Left cardiac atrium (tissue), 4 donors: Measurements from ENCODE around the gene PGP. TPM values are rescaled to one million over a fixed set of nuclear protein-coding genes. Genes with fewer than 3 reads are reported as not detected.

ENCODE experiments used
- ATAC-seq, 2 donors: fragments of 200-7000 bp; cut with Tn5 transposase; one replicate each; pipeline ENCODE4 v1.9.1; 2020; ENCODE audit warnings: mild to moderate bottlenecking in 2 of 2, moderate library complexity in 2 of 2
- DNase-seq: peaks from one replicate; pipeline ENCODE4 v3.0.0-alpha.2; 2020
- intact Hi-C, 2 donors: fragments of 100-400 bp; cut with DNase I; formaldehyde crosslinking; loops; one replicate each; pipeline versions ENCODE4 v1.14.1 to v1.15.1; 2022 to 2023
- total RNA-seq, 2 donors: library from RNA; stranded (reverse); fragmentation: NEBNext Ultra II Directional; extraction: Animal tissue kit (Norgen Biotek cat#: 25700); gene quantifications; one replicate each; pipeline ENCODE4 v1.2.1, GENCODE V29; 2021
- donor health status: DM: no; HTN: yes; CAD: no.
- donor health status: DM: no; HTN: yes; CAD: no; lungs with severe emphysema.
- donor health status: DM: yes; HTN: yes; CAD: no.
- donor health status: Dilated cardiomyopathy.

Gene PGP
- total RNA-seq, 2 donors from 2014 or later = 21.1 to 24.6 TPM

DNA sequence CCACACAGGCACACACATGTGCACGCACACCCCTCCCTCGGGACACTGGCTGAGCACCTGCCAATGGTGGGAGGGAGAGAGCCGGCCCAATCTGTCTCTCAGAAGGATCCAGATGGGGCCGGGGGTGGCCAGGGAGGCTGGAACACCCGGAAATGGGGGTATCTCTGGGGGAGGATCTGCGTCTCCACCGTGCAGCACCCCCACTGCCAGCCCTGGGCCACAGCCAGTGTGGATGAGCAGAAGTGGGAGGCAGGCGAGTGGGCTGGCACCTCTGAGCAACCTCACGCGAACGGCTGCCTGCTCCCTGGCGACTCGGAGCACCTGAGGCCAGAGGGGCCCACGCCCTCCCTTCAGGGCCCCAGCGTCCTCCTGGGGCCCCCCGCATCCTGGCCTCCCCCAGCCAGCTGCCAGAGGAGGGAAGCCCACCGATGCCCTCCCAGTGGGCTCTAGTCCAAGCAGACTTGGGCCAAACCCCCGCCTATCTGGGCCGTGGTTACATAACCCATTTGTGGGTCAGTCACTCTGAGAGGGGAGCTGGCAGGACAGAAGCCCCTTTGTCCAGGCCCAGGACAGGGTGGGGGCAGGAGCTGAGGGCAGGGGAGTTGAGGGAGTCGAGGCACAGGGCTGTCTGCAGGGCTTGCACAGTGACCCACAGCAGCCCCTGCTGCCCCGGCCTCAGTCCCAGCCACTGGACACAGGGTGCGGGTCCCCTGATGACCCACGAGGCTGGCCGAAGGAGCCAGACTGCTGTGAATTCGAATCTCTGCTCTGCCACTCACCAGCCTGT, 23.8 kb downstream of the PGP start:
- DNase-seq (no peak), ATAC-seq (peak in 1 of 2 donors; percentile 5)
- intact Hi-C loops = no loop called here

DNA sequence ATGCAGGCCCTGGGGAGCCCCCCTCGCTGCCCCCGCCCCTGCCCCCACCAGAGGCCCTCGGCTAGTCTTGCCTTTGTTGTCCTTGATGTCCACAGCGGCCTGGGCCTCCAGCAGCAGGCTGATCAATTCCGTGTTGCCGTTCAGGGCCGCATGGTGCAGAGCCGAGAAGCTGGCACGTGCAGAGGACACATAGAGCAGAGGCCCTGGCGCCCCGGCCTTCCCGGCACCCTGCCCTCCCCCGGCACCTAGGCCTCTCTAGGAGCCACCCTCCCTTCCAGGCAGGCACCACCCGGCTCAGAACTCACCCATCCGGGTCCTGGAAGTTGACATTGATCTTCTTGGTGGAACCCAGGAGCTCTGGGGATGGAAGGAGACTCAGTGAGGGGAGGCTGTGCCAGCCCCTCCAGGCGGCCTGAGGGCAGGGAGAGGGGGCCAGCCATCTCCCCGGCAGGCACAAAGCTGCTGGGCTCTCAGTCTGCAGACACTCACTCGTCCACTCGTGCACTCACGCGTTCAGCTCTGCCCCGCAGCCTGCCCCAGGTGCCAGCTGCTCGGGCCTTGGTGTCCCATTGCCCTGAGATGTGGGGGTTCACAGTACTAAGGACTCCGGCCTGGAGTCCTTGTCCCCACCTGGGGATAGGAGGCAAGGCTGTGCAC, 24.5 kb downstream of the PGP start:
- DNase-seq = no peak
- no peak for ATAC-seq
- intact Hi-C loops = no loop called here

DNA sequence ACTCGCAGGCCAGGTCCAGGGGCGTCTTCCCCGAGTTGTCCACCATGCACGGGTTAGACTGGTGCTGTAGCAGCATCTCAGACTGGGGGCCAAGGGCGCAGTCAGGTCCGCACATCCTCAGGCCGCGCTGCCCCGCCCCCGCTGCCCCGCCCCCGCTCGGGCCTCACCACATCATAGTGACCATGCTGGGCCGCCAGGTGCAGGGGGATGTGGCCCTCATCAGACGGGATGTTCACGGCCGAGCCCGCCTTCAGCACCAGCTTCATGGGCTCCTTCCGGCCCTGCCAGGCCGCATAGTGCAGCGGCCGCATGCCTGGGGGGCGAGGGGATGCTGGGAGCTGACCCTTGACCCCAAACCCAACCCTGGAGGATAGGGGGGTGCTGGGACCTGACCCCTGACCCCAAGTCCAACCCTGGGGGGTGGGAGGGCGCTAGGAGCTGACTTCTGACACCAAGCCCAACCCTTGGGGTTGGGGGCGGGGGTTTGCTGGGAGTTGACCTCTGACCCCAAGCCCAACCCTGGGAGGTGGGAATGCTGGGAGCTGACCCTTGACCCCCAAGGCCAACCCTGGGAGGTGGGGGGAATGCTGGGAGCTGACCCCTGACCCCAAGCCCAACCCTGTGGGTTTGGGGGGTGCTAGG, 25.3 kb downstream of the PGP start:
- DNase-seq = no peak
- ATAC-seq = no peak
- intact Hi-C loops = no loop called here

DNA sequence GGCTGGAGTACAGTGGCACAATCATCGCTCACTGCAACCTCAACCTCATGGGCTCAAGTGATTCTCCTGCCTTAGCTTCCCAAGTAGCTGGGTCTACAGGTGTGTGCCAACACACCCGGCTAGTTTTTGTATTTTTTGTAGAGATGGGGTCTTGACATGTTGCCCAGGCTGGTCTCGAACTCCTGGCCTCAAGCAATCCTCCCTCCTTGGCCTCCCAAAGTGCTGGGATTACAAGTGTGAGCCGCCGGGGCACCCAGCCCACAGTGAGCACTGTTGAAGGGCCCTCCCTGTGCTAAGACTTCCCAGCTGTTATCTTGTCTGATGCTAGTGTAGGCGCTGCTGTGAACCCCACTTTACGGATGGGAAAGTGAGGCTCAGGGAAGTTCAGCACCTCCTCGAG, 26.2 kb downstream of the PGP start:
- DNase-seq = no peak
- ATAC-seq = no peak
- intact Hi-C loops = no loop called here

DNA sequence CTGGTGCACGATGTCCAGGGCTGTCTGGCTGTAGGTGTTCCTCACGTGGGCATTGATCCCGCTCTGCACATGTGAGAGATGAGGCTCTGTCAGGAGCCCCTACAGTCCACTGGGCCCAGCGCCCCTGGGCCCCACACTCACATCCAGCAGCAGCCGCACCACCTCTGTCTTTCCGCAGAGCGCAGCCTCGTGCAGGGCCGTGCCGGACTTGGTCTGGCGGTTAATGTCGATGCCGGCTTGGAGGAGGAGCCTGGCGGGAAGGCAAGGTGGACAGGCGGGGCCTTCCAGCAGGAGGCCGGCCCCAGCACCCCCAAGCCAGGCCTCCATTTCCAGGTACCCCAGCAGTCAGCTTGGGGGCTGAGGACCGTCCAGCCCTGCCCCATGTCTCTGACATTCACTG, 27.4 kb downstream of the PGP start:
- ATAC-seq (no peak), DNase-seq (no peak)
- intact Hi-C loops = no loop called here

DNA sequence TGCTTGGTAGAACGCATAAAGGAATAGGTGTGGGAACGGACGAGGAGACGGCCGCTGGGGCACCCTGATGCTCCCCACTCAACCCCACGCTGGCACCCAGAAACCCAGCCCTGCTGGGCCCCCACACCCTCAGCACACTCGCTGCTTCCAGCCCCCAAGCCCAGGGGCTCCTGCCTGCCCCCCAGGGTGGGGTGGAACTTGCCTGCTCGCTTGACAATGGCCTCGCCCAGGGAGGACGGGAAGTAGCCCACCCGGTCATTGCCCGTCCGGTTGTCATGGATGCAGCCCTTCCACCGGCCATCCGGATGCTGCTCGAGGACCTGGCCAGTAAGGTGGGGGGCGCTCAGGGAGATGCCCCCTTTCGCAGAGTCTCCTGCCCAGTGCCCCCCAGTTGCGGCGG, 28.1 kb downstream of the PGP start:
- no peak for DNase-seq
- ATAC-seq = no peak
- intact Hi-C loops = no loop called here

DNA sequence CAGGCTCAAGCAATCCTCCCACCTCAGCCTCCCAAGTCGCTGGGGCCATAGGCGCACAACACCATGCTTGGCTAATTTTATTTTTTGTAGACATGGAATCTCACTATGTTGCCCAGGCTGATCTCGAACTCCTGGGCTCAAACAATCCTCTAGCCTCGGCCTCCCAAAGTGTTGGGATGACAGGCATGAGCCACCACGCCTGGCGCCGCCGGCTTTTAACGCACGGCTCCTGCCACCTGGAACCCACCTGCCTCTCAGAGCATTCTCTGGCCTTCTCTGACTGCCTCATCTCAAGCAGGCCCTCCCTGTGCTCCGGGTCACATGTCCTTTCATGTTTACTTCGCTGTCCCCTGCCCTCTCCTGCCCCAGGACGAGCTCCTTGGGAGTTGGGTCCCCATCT, 28.6 kb downstream of the PGP start:
- DNase-seq (no peak), ATAC-seq (no peak)
- intact Hi-C loops = no loop called here

DNA sequence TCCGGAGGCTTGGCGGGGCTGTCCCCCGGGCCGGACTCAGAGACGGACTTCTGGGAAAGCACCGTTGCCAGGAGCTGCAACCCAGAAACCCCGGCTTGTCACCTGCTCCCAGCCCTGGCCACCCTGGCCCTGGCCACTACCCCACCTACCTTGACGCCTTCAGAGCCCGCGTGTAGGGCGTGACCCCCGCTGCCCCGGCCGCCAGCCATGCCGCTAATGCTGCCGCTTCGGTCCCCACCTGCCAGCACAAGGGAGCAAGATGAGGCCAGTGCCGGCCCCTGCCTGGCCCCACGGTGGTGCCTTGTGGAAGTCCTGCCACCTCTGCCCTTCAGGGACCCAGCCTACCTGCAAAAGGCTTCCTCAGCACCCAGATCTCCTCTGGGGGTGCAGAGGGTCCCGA, 29.7 kb downstream of the PGP start:
- ATAC-seq (no peak), DNase-seq (no peak)
- intact Hi-C loops = no loop called here

DNA sequence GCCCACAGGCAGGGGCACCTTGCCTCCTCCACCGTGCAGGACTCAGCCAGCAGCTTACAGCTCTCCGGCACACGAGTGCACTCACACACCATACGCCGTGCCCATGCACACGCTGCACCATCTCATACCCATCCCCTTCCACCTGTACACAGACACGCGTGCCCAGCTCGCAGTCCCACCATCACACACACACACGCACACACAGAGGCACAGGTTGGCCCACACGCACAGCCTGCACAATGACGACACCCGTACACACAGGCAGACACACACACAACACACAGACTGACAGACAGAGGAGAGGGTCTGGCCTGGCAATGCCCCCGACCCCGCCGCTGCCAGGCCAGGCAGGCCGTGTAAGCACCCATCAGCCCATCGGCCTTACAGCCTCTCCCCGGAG, 30.3 kb downstream of the PGP start:
- intact Hi-C loops = no loop called here
- no peak for DNase-seq
- ATAC-seq = no peak

DNA sequence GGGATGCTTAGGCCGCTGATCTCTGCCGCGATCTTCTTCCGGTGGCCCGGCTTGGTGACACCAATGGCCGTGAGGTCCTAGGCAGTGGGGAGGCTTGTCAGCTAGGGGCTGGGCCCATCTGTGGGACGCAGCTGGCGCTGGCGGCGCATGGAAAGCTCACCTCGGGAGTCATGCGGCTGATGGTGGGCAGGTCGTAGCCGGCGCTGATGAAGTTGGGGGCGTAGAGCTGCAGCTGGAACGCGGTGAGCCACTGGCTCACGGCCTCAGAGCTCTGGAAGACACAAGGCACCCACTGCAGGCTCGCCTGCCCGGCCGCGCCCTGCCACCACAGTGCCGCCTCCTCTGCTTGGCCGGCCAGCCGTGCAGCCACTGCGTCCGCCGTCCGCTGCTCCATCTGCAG, 31.0 kb downstream of the PGP start:
- no peak for ATAC-seq
- DNase-seq = no peak
- intact Hi-C loops = no loop called here

DNA sequence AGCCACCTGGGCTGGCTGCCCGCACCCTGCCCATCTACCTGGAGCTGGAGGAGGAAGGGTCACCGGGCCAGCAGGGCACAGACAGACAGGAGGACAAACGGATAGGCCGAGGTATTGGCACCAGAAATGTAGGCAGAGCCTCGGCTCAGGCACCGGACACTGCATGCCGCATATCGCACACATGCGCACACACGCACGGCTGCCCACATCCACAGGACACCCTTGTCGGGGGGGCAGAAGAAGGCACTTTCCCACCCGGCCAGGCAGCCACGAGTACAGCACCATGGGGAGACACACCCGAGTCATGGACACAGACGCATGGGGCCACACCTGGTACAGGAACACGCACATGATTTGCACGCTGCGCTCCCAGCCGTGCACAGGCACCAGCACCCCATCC, 32.7 kb downstream of the PGP start:
- intact Hi-C loops = no loop called here
- DNase-seq = no peak
- ATAC-seq = no peak

DNA sequence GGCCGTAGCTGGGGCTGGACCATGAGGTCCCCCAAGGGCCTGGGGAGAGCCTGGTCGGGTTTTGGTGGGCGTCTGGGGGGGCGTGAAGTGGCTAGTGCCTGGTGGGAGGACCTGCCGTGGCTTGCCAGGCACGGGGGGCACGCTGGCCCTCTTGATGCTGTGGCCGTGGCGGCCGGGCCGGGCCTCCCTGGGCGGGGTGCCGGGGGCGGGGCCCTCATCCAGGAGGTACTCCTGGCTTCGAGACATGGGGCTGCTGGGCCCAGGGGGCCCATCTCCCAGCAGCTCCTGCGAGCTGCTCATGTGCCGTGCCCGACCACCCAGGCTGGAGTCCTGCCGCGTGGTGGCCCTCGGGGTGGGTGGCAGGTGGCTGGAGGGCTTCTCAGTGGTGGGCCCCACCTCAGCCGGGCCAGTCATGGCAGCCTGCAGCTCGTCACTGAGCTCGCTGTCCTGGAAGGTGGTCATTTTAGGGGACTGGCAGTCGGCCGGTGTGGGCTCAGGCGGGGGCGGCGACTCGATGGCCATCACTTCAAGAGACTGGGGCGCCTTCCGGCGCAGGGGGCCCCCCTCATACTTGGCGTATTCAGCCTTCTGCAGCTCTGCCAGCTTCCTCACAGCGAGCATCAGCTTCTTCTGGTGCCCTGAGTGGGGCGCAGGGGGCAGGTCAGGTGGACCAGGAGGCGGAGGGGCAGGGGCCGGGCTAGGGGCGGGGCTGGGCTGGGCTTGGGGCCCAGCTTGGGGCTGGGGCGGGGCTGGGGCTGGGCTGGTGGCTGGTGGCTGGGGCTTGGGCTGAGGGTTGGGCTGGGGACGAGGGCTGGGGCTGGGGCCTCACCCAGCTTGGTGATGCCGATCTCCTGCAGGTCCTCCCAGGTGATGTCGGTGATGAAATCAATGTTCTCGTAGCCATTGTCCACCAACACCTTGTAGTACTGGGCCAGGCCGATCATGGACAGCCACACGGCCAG, 33.4 kb downstream of the PGP start:
- intact Hi-C loops = no loop called here
- DNase-seq (no peak), ATAC-seq (no peak)

DNA sequence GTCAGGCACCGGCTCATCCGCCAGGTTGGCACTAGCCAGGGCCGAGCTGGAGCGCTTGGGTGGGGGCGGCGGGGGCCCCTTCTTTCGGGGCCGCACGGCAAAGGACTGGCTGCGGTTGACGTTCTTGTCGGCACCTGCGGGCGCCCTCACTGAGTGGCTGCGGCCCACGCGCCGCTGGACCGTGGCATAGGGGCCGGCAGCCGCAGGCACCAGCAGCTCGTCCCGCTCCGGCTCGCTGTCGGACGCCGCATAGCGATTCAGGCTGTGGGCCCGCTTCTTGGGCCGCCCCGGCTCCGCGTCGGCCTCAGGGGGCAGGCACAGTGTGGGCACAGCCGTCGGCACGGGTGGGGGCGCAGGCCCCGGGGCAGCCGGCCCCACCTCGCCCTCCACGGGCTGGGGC, 34.2 kb downstream of the PGP start:
- intact Hi-C loops = no loop called here

DNA sequence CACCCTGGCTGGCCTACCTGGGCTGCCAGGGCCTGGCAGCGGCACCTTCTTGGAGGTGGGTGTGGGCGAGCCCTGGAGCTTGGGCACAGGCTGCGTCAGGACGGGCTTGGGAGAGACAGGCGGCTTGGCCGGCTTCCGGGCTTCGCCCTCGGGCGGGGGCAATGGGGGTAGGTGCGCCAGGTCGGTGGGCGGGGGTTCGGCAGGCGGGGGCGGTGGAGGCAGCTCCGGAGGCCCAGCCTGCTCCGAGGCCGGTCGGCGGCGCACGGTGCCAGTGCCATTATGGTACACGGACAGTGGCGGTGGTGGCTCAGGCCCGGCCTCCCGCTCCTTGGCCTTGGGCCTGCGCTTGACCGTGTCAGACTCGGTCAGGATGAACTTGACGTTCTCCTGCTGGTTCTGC, 35.1 kb downstream of the PGP start:
- intact Hi-C loops = no loop called here
- ATAC-seq (no peak), DNase-seq (no peak)

More for the DNA sequence above, 34.2 kb downstream of the PGP start:
- DNase-seq (no peak), ATAC-seq (no peak)

DNA sequence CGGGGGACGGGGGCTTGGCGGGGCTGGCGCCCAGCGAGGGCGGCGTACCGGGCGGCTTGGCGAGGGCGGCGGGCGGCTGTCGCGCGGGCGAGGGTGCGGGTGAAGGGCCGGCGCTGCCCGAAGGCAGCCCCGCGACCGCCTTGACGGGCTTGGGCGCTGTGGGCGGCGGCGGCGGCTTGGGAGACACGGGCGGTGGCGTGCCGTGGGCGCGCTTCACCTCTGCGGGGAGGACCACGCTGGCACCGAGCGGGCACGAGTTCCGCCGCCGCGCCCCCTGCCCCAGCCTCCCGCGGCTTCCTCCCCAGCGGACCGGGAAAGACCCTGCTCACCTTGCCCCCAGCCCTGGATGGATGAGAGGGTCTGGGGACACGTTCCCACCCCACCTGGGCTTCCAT, 35.5 kb downstream of the PGP start:
- intact Hi-C loops = no loop called here
- DNase-seq (no peak), ATAC-seq (no peak)

DNA sequence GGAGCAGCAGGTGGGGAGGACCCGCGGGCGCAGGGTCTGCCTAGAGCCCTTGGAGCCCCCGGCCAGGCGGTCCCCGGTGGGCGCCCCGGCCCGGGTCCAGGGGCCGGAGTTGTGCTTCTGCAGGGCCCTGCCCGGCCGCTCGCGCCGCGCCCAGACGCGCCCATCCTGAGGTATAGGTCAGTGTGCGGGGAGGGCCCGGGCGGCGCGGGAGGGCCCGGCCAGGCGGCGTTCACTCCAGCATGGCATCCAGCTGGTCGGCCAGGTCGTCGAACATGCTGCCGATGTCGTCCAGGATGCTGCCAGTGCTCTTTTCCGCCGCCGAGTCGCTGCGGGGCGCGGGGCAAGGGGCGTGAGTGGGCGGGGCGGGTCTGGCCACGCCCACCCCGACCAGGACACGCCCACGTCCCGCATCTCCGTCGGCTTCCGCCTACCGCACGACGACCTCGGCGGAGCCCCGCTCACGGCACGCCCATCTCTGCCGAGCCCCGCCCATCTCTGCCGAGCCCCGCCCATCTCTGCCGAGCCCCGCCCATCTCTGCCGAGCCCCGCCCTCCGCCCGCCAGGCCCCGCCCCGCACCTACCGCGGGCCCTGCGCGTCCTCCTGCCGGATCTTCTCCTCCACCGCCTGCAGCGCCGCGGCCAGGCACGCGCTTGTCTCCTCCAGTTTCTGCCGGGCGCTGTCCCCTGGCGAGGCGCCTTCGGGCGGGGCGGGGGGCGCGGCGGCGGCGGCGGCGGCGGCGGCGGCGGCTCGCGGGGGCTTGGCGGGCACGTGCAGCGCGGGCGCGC, 36.1 kb downstream of the PGP start:
- peak in 1 of 2 donors; percentile 20 for ATAC-seq
- intact Hi-C loops = no loop called here
- no peak for DNase-seq

DNA sequence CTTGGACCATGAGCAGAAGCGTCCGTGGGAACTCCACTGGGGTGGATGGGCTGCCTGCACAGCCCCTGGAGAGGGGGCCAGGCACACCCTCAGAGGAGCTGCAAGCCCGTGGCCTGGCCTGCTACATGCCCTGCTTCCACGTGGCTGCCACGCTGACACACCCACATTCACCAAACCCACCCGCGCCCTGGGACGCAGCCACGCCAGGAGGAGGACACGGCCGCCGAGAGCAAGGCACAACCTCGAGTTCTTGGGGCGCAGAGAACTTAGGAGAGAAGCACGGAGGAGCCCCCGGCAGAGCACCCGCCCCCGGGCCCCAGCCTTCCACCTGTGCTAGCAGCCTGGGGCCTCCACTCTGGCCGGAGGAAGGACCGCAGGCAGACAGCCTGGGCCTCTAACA, 37.1 kb downstream of the PGP start:
- ATAC-seq (no peak), DNase-seq (no peak)
- intact Hi-C loops = no loop called here

DNA sequence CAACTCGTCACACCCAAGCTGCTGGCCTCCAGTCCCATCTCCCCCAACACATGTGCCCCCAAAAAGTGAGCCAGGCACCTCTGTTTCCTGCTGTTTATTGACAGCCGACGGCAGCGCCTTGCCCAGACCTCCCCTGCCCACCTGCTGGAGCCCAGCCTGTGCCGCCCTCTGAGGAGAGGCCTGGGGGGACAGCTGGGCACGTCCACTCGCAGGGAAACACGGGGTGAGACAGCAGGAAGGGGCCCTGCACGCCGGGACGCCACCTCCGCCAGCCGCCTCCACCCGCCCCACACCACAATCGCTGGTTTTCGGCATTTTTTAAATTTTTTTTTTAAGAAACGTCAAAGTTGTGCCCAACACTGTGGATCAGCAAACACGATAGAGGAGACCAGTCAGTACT, 37.5 kb downstream of the PGP start:
- intact Hi-C loops = no loop called here
- DNase-seq (no peak), ATAC-seq (no peak)

DNA sequence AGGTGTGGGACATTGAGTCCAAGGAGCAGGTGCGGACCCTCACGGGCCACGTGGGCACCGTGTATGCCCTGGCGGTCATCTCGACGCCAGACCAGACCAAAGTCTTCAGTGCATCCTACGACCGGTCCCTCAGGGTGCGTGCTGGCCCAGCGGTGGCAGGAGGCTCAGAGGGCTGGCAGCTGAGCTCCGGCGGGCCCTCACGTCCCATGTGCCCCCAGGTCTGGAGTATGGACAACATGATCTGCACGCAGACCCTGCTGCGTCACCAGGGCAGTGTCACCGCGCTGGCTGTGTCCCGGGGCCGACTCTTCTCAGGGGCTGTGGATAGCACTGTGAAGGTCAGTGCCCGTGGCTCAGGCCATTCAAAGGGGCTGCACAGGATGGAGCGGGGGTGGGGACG, 38.6 kb downstream of the PGP start:
- no peak for ATAC-seq
- no peak for DNase-seq
- intact Hi-C loops = no loop called here
